ENCODE measurements around the gene CACNA1H.
"Not testable (repeated sequence)": the region's sequence is repeated elsewhere in the genome, so short reads cannot be mapped to it uniquely, and the experiment has no call there.

The CACNA1H gene

DNA sequence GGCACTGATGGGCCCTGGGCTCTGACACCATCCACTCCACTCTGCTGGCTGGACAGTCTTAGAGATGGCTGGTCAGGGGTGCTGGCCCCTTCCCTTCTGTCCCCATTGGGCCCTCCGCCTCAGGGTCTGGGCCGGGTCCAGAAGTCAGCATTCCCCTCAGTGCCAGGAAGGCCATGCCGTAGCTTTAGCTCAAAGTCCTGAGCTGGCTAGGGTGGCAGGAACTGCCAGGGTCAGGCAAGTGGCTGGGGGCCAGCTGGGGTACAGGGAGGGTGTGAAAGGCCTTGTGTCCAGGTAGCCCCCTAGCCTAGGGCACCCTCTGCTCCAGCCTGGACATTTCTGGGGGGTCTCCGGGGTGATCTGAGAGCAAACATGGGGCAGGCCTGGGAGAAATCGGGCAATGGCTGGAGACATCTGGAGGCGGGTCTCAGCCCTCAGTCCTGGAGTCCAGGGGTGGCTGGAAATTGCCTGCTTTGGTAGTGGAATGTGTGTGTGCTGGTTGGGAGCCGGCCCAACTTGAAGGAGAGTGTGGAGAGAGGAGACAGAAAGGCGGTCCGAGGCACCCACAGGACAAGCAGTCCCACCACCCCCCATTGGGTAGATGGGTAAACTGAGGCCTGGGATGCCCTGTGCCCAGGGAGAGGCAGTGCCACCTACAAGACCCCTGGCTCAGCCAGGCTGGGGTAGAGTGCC, 39.6 kb downstream of the CACNA1H start:
- Histone ChIP-seq H3K36me3 (ENCODE audit: control insufficient read depth in 1 of 2, insufficient read depth in 2 of 2, low read length in 2 of 2) (peaks cover 0 to 8% of the 10 kb centered on the region in 2 donors), H3K4me3 (ENCODE audit: low read depth in 1 of 2, low read length in 2 of 2) (no peak overlapping the region), H3K27ac (ENCODE audit: low read length) (no peak overlapping the region), H3K27me3 (ENCODE audit: low read depth, low read length) (no peaks in the 10 kb centered on the region), H3K4me1 (ENCODE audit: control insufficient read depth in 1 of 2, insufficient read depth in 2 of 2, low read length in 2 of 2) (peaks cover 0 to 31% of the 10 kb centered on the region in 2 donors), H3K9me3 (ENCODE audit: control insufficient read depth in 1 of 2, low read length in 2 of 2) (no peaks in the 10 kb centered on the region)

- H3K4me1 ChIP-seq (ENCODE audit: control insufficient read depth in 1 of 2, insufficient read depth in 2 of 2, low read length in 2 of 2) = peaks cover 0 to 31% of the 10 kb centered on the region in 2 donors
- H3K9me3 ChIP-seq (ENCODE audit: control insufficient read depth in 1 of 2, low read length in 2 of 2) = no peaks in the 10 kb centered on the region
- H3K27ac ChIP-seq (ENCODE audit: low read length) = no peak overlapping the region
- H3K36me3 ChIP-seq (ENCODE audit: control insufficient read depth in 1 of 2, insufficient read depth in 2 of 2, low read length in 2 of 2) = peaks cover 0 to 8% of the 10 kb centered on the region in 2 donors
- H3K27me3 ChIP-seq (ENCODE audit: low read depth, low read length) = no peaks in the 10 kb centered on the region
- H3K4me3 ChIP-seq (ENCODE audit: low read depth in 1 of 2, low read length in 2 of 2) = no peak overlapping the region
Observed at GRCh38 chr16:1193143-1193824, 40.4 kb downstream of the CACNA1H start.

GRCh38 chr16:1193825-1194581, 41.1 kb downstream of the CACNA1H start:
- no peaks in the 10 kb centered on the region for H3K9me3 ChIP-seq (ENCODE audit: control insufficient read depth in 1 of 2, low read length in 2 of 2)
- H3K4me1 ChIP-seq (ENCODE audit: control insufficient read depth in 1 of 2, insufficient read depth in 2 of 2, low read length in 2 of 2) = peaks cover 0 to 31% of the 10 kb centered on the region in 2 donors
- no peak overlapping the region for H3K27ac ChIP-seq (ENCODE audit: low read length)
- peaks cover 0 to 8% of the 10 kb centered on the region in 2 donors for H3K36me3 ChIP-seq (ENCODE audit: control insufficient read depth in 1 of 2, insufficient read depth in 2 of 2, low read length in 2 of 2)
- no peaks in the 10 kb centered on the region for H3K27me3 ChIP-seq (ENCODE audit: low read depth, low read length)
- no peak overlapping the region for H3K4me3 ChIP-seq (ENCODE audit: low read depth in 1 of 2, low read length in 2 of 2)

GRCh38 chr16:1194665-1195392, 41.9 kb downstream of the CACNA1H start:
- Histone ChIP-seq H3K4me3 (ENCODE audit: low read depth in 1 of 2, low read length in 2 of 2) (no peak overlapping the region), H3K27me3 (ENCODE audit: low read depth, low read length) (no peaks in the 10 kb centered on the region), H3K27ac (ENCODE audit: low read length) (no peak overlapping the region), H3K9me3 (ENCODE audit: control insufficient read depth in 1 of 2, low read length in 2 of 2) (no peaks in the 10 kb centered on the region), H3K4me1 (ENCODE audit: control insufficient read depth in 1 of 2, insufficient read depth in 2 of 2, low read length in 2 of 2) (peaks cover 0 to 31% of the 10 kb centered on the region in 2 donors), H3K36me3 (ENCODE audit: control insufficient read depth in 1 of 2, insufficient read depth in 2 of 2, low read length in 2 of 2) (peaks cover 0 to 8% of the 10 kb centered on the region in 2 donors)

DNA sequence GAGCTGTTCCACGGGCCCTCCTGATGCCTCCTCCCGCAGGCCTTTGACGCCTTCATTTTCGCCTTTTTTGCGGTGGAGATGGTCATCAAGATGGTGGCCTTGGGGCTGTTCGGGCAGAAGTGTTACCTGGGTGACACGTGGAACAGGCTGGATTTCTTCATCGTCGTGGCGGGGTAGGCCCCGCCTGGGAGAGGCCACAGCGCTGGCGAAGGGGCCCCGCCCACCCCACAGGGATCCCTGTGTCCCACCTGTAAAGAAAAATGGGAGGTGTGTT, 42.4 kb downstream of the CACNA1H start:
- Histone ChIP-seq H3K4me3 (ENCODE audit: low read depth in 1 of 2, low read length in 2 of 2) (no peak overlapping the region), H3K4me1 (ENCODE audit: control insufficient read depth in 1 of 2, insufficient read depth in 2 of 2, low read length in 2 of 2) (peaks cover 0 to 31% of the 10 kb centered on the region in 2 donors), H3K27me3 (ENCODE audit: low read depth, low read length) (no peaks in the 10 kb centered on the region), H3K27ac (ENCODE audit: low read length) (no peak overlapping the region), H3K36me3 (ENCODE audit: control insufficient read depth in 1 of 2, insufficient read depth in 2 of 2, low read length in 2 of 2) (peaks cover 0 to 11% of the 10 kb centered on the region in 2 donors), H3K9me3 (ENCODE audit: control insufficient read depth in 1 of 2, low read length in 2 of 2) (no peaks in the 10 kb centered on the region)

DNA sequence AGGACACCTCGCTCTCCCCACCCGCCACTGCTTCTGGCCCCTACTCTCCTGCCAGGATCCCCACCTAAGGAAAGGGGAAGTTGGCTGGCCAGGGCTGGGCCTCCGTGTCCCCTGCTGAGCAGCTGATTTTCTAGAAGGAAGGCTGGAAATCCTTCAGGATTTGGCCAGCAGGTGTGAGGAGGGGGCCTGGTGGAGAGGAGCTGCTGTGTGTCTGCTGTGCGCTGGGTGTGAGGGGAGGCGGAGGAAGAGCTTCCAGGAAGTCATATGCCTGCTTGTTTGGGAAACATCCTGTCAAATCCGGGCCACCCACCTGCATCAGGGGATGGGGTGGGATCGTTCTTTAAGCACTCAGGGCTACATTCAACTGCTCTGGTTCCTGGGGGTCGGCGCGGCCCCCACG, 43.6 kb downstream of the CACNA1H start:
- Histone ChIP-seq H3K36me3 (ENCODE audit: control insufficient read depth in 1 of 2, insufficient read depth in 2 of 2, low read length in 2 of 2) (peaks cover 0 to 20% of the 10 kb centered on the region in 2 donors), H3K4me3 (ENCODE audit: low read depth in 1 of 2, low read length in 2 of 2) (no peak overlapping the region), H3K4me1 (ENCODE audit: control insufficient read depth in 1 of 2, insufficient read depth in 2 of 2, low read length in 2 of 2) (peaks cover 0 to 31% of the 10 kb centered on the region in 2 donors), H3K9me3 (ENCODE audit: control insufficient read depth in 1 of 2, low read length in 2 of 2) (no peaks in the 10 kb centered on the region), H3K27me3 (ENCODE audit: low read depth, low read length) (no peaks in the 10 kb centered on the region), H3K27ac (ENCODE audit: low read length) (no peak overlapping the region)

- Histone ChIP-seq H3K4me1 (ENCODE audit: control insufficient read depth in 1 of 2, insufficient read depth in 2 of 2, low read length in 2 of 2) (peaks cover 0 to 26% of the 10 kb centered on the region in 2 donors), H3K4me3 (ENCODE audit: low read depth in 1 of 2, low read length in 2 of 2) (no peak overlapping the region), H3K27me3 (ENCODE audit: low read depth, low read length) (no peaks in the 10 kb centered on the region), H3K36me3 (ENCODE audit: control insufficient read depth in 1 of 2, insufficient read depth in 2 of 2, low read length in 2 of 2) (peaks cover 0 to 28% of the 10 kb centered on the region in 2 donors), H3K27ac (ENCODE audit: low read length) (no peak overlapping the region), H3K9me3 (ENCODE audit: control insufficient read depth in 1 of 2, low read length in 2 of 2) (no peaks in the 10 kb centered on the region)
Observed at GRCh38 chr16:1197237-1197866, 44.4 kb downstream of the CACNA1H start.

GRCh38 chr16:1198194-1198593, 45.3 kb downstream of the CACNA1H start:
- Histone ChIP-seq H3K27ac (ENCODE audit: low read length) (no peak overlapping the region), H3K4me3 (ENCODE audit: low read depth in 1 of 2, low read length in 2 of 2) (no peak overlapping the region), H3K4me1 (ENCODE audit: control insufficient read depth in 1 of 2, insufficient read depth in 2 of 2, low read length in 2 of 2) (peaks cover 0 to 18% of the 10 kb centered on the region in 2 donors), H3K27me3 (ENCODE audit: low read depth, low read length) (no peaks in the 10 kb centered on the region), H3K36me3 (ENCODE audit: control insufficient read depth in 1 of 2, insufficient read depth in 2 of 2, low read length in 2 of 2) (peaks cover 0 to 34% of the 10 kb centered on the region in 2 donors), H3K9me3 (ENCODE audit: control insufficient read depth in 1 of 2, low read length in 2 of 2) (no peaks in the 10 kb centered on the region)

DNA sequence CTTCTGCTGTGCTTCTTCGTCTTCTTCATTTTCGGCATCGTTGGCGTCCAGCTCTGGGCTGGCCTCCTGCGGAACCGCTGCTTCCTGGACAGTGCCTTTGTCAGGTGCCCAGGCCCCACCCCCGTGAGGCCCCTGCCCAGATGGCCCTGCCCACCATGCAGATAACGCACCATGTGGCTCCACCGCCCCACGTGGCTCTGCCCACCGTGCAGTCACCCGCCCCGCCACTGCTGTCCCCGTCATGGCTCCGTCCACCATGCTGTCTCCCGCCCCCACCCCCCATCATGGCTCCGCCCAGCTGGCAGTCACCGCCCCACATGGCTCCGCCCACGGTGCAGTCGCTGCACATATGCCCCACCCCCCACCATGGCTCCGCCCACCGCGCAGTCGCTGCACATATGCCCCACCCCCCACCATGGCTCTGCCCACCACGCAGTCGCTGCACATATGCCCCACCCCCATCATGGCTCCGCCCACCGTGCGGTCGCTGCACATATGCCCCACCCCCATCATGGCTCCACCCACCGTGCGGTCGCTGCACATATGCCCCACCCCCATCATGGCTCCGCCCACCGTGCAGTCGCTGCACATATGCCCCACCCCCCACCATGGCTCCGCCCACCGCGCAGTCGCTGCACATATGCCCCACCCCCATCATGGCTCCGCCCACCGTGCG, 45.9 kb downstream of the CACNA1H start:
- not testable (repeated sequence) for H3K9me3 ChIP-seq (ENCODE audit: control insufficient read depth in 1 of 2, low read length in 2 of 2); H3K4me3 ChIP-seq (ENCODE audit: low read depth in 1 of 2, low read length in 2 of 2); H3K27me3 ChIP-seq (ENCODE audit: low read depth, low read length); H3K27ac ChIP-seq (ENCODE audit: low read length)
- peaks cover 0 to 34% of the 10 kb centered on the region in 2 donors for H3K36me3 ChIP-seq (ENCODE audit: control insufficient read depth in 1 of 2, insufficient read depth in 2 of 2, low read length in 2 of 2)
- peaks cover 0 to 12% of the 10 kb centered on the region in 2 donors for H3K4me1 ChIP-seq (ENCODE audit: control insufficient read depth in 1 of 2, insufficient read depth in 2 of 2, low read length in 2 of 2)

DNA sequence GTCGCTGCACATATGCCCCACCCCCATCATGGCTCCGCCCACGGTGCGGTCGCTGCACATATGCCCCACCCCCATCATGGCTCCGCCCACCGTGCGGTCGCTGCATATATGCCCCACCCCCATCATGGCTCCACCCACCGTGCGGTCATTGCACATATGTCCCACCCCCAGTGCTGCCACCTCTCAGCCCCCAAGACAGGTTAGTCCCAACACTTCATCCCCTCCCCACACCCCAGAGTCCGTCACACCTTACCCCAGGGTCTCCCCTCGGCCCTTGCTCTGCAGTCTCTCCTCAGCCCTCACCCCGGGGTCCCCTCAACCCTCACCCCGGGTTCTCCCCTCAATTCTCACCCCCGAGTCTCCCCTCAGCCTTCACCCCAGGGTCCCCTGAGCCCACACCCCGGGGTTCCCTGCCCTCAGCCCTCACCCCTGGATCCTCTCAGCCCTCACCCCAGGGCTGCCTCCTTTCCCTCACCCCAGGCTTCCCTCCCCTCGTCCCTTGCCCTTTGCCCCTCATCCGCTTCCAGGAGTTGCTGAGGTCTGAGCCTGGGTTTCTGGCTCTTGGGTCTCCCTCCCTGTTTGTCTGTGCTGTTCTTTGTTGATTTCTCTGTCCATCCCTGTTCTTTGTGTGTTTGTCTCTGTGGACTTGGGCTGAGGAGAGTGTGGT, 46.6 kb downstream of the CACNA1H start:
- H3K4me3 ChIP-seq (ENCODE audit: low read depth in 1 of 2, low read length in 2 of 2) = no peak overlapping the region
- peaks cover 0 to 34% of the 10 kb centered on the region in 2 donors for H3K36me3 ChIP-seq (ENCODE audit: control insufficient read depth in 1 of 2, insufficient read depth in 2 of 2, low read length in 2 of 2)
- no peaks in the 10 kb centered on the region for H3K9me3 ChIP-seq (ENCODE audit: control insufficient read depth in 1 of 2, low read length in 2 of 2)
- H3K27ac ChIP-seq (ENCODE audit: low read length) = no peak overlapping the region
- H3K4me1 ChIP-seq (ENCODE audit: control insufficient read depth in 1 of 2, insufficient read depth in 2 of 2, low read length in 2 of 2) = peaks cover 0 to 5% of the 10 kb centered on the region in 2 donors
- no peaks in the 10 kb centered on the region for H3K27me3 ChIP-seq (ENCODE audit: low read depth, low read length)

All from muscle layer of duodenum (tissue), 2 donors.